ENCODE data around the gene CAMK1D. TPM values are rescaled to one million over a fixed set of nuclear protein-coding genes. Genes with fewer than 3 reads are reported as not detected.

The CAMK1D gene
- total and polyA plus RNA-seq, 8 donors, result 4.4 to 10.8 (median 4.8) TPM

DNA sequence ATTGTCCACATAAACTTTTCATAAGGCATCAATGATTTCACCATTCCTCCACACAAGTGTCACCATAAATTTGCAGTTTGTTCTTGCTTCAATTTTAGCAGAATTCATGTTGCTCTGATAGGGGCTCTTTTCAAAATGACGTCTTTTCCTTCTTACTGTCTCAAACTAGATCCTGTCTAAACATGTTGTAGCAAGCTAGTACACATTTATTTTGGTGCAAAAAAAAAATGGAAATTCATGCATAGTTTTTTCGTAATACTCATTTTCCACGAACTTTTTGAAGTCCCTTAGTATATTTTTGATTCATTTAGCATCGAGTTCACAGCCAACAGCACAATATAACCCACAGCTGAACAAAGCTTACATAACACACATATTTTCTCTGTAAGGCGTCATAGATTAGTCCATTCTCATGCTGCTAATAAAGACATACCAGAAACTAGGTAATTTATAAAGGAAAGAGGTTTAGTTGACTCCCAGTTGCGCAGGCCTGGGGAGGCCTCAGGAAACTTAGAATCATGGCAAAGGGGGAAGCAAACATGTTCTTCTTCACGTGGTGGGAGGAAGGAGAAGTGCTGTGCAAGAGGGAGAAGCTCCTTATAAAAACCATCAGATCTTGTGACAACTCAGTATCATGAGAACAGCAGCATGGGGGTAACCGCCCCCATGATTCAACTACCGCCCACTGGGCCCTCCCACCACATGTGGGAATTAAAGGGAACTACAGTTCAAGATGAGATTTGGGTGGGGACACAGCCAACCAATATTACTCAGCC is 350.6 kb downstream of the CAMK1D start:
- Histone ChIP-seq H3K4me3 (no peak overlapping the region), H3K9me3 (no peaks in the 10 kb centered on the region), H3K36me3 (no peaks in the 10 kb centered on the region), H3K27ac (peak overlapping the region in 1 of 2 donors; percentile 63), H3K27me3 (peaks cover 0 to 7% of the 10 kb centered on the region in 2 donors), H3K4me1 (peaks cover 4 to 8% of the 10 kb centered on the region in 2 donors)
- intact Hi-C loops (cut with DNase I), result no loop called here
- DNase-seq (no peak), ATAC-seq (no peak)
- TF ChIP-seq, protein P1, sequence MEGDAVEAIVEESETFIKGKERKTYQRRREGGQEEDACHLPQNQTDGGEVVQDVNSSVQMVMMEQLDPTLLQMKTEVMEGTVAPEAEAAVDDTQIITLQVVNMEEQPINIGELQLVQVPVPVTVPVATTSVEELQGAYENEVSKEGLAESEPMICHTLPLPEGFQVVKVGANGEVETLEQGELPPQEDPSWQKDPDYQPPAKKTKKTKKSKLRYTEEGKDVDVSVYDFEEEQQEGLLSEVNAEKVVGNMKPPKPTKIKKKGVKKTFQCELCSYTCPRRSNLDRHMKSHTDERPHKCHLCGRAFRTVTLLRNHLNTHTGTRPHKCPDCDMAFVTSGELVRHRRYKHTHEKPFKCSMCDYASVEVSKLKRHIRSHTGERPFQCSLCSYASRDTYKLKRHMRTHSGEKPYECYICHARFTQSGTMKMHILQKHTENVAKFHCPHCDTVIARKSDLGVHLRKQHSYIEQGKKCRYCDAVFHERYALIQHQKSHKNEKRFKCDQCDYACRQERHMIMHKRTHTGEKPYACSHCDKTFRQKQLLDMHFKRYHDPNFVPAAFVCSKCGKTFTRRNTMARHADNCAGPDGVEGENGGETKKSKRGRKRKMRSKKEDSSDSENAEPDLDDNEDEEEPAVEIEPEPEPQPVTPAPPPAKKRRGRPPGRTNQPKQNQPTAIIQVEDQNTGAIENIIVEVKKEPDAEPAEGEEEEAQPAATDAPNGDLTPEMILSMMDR (IDR thresholded peaks at IDR 0.05), result no peak

- intact Hi-C loops (cut with DNase I), result no loop called here
- Histone ChIP-seq H3K4me1 (peaks cover 4 to 8% of the 10 kb centered on the region in 2 donors), H3K4me3 (no peak overlapping the region), H3K27me3 (peaks cover 0 to 7% of the 10 kb centered on the region in 2 donors), H3K27ac (no peak overlapping the region), H3K9me3 (no peaks in the 10 kb centered on the region), H3K36me3 (no peaks in the 10 kb centered on the region)
- DNase-seq (no peak), ATAC-seq (no peak)
- TF ChIP-seq, protein P1 (IDR thresholded peaks at IDR 0.05), result no peak
Observed at GRCh38 chr10:12700557-12700874, 351.2 kb downstream of the CAMK1D start.

- Histone ChIP-seq H3K27ac (no peak overlapping the region), H3K27me3 (peaks cover 0 to 7% of the 10 kb centered on the region in 2 donors), H3K9me3 (no peaks in the 10 kb centered on the region), H3K4me1 (peaks cover 5 to 8% of the 10 kb centered on the region in 2 donors), H3K36me3 (no peaks in the 10 kb centered on the region), H3K4me3 (no peak overlapping the region)
- ATAC-seq (no peak), DNase-seq (no peak)
- intact Hi-C loops (cut with DNase I), result no loop called here
- TF ChIP-seq, protein P1 (IDR thresholded peaks at IDR 0.05), result no peak
Observed at GRCh38 chr10:12701696-12702095, 352.3 kb downstream of the CAMK1D start.

- DNase-seq (no peak), ATAC-seq (peak; percentile 79)
- Histone ChIP-seq H3K27ac (no peak overlapping the region), H3K4me3 (no peak overlapping the region), H3K9me3 (no peaks in the 10 kb centered on the region), H3K4me1 (peaks cover 11 to 12% of the 10 kb centered on the region in 2 donors), H3K27me3 (peaks cover 0 to 7% of the 10 kb centered on the region in 2 donors), H3K36me3 (no peaks in the 10 kb centered on the region)
- TF ChIP-seq, protein P1 (IDR thresholded peaks at IDR 0.05), result no peak
- intact Hi-C loops (cut with DNase I), result no loop called here
Observed at GRCh38 chr10:12702215-12702770, 352.9 kb downstream of the CAMK1D start.

GRCh38 chr10:12703126-12703525 is 353.8 kb downstream of the CAMK1D start:
- peaks cover 20% of the 10 kb centered on the region in 2 donors for H3K4me1 ChIP-seq
- DNase-seq (no peak), ATAC-seq (no peak)
- no peaks in the 10 kb centered on the region for H3K9me3 ChIP-seq
- intact Hi-C loops (cut with DNase I), result no loop called here
- peaks cover 0 to 7% of the 10 kb centered on the region in 2 donors for H3K27me3 ChIP-seq
- TF ChIP-seq, protein P1 (IDR thresholded peaks at IDR 0.05), result no peak
- H3K27ac ChIP-seq, result no peak overlapping the region
- no peaks in the 10 kb centered on the region for H3K36me3 ChIP-seq
- H3K4me3 ChIP-seq, result no peak overlapping the region

Measured in left lung (tissue), 10 donors.